Measurements from ENCODE around the gene GRIFIN.

GRIFIN gene, protein sequence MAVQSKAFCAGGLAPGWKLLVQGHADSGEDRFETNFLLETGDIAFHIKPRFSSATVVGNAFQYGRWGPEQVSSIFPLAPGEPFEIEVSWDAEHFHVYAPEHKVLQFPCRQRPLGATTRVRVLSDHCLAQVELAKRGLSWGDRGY

DNA sequence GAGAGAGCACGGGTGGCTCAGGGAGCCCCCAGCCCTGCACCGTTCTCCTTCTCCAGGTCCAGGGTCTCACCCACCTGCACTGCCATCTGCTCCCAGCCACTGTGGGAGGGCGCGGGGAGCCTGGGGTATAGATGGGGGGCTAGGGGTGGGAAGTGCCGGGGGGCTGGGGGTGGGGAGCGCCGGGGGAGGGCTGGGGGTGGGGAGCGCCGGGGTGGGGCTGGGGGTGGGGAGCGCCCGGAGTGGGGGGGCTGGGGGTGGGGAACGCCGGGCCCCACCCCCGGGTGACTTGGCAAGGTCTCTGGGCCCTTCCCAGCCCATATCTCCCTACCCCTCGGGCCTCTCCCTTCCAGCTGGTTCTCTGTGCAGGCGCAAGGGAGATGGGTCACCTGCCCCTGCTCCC, at the start of gene GRIFIN:
Gene GRIFIN, minus strand, starts transcription at position 101 of the 400 bp plus-strand sequence. Its CDS starts 15 bp downstream, at position 86.
- FAIRE-seq, result no peak

DNA sequence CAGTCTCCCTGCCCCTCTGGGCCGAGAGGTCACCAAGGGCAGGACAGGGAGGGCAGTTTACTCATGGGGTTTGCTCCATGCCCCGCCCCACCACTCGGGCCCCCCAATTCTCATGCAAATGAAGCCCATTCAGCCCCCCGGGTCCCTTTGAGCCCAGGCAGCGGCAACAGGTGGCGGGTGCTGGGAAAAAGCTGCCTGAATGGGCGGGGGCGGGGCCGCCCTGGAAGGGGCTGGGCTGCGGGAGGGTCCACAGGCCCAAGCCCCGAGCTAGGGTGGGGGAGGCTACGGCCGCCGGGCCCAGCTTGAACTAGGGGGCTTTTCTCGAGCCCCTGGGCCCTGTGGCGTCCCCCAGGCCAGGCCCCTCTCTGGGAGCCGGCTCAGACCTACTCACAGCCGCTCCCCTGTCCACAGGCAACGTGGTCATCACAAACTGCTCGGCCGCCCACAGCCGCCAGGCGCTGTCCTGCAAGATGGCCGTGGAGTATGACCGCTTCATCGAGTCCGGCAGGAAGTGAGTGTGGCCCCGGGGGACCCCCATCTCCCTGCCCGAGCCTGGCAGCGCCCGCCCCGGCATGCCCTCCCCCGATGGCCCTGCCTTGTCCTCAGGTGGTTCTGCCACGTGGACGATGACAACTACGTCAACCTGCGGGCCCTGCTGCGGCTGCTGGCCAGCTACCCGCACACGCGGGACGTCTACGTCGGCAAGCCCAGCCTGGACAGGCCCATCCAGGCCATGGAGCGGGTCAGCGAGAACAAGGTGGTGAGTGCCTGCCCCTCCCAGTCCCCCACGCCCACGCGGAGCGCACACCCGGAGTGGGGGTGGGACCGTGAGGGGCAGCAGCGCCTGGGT, 48.8 kb upstream of the GRIFIN start:
- no peak for FAIRE-seq

DNA sequence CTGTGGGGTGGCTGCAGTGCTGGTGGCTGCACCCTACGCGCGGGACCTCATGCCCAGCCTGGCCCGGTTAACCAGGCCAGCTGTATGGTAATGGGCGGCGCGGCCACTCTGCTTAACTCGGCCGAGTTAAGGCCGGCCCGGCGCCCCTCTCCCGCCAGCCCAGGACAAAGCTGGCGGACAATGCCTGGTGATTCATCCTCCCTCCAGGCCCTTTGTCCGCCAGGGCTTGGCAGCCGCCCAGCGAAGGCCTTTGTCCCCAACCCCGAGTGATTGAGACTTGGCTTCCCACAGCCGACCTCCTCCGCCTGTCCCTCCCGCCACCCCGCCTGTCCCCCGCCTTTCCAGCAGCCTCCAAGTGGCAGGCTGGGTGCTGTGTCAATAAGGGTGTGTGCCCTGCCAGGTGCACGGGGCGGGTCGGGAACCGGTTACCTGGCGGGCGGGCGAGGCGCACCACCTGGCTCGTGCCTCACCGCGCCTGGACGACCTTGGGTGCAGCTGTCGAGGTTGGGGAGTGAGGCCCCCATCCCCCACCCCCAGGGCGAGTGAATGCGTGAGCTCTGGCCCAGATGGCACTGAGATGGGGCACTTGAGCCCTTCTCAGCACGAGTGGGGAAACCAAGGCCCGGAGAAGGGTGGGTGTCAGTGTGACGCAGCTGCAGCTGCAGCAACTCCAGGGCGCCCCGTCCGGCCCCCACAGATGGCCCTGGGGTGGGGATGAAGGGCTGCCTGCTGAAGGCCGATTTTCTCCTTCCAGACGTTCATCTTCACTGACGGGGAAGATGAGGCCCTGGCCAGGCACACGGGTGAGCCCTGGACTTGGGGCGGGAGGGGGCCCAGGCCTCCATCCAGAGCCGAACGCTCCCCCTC, 48.0 kb upstream of the GRIFIN start:
- no peak for FAIRE-seq

DNA sequence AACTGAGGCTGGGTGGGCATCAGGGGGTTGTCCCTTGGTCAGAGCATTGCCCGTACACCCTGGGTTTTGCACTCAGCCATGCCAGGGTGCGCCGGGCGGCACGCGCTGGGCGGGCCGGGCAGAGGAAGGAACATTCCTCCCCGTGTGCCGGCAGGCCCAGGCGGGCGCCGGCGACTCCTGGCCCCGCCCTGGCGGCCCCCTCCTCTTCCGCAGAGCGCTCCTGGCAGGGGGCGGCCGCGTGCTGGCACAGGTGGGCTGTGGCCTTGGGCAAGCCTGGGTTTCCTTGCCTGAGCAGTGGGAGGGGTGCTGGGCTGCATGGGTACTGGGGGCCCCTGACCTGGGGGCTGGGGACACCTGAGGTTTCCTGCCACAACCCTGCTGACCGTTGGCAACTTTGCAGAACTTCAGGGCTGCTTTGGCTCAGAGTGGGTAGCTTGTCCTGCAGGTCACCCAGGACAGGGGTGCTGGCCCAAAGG, 47.3 kb upstream of the GRIFIN start:
- FAIRE-seq, result no peak

DNA sequence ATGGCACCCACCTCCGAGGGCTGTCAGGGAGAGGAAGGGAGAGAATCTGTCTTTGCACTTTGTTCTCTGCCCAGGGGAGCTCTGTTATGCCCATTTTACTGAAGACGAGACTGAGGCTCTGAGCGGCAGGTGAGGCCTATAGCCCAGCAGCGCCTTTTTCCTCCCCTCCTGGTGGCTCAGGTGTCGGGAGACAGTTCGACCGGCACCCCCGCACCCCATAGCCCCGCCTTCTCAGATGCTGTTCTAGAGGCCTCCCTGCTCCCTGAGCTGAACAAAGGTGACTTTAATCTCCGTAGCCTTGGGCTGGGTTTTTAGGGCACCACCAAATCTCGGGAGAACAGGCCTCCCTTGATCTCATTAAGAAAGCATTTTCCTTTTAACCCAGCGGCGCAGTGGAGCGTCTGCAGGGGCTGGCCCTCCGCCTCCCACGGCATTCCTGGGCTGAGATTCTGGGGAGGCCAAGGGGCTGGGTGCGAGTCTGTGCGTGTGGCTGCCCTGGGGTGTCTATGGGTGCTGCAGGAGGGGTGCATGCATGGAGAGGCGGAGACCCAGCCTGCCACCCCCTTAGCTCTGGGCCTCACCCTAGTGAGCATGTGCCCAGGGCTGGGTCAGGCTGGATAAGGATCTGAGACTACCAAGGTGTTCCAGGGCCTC, 46.7 kb upstream of the GRIFIN start:
- FAIRE-seq, result no peak

DNA sequence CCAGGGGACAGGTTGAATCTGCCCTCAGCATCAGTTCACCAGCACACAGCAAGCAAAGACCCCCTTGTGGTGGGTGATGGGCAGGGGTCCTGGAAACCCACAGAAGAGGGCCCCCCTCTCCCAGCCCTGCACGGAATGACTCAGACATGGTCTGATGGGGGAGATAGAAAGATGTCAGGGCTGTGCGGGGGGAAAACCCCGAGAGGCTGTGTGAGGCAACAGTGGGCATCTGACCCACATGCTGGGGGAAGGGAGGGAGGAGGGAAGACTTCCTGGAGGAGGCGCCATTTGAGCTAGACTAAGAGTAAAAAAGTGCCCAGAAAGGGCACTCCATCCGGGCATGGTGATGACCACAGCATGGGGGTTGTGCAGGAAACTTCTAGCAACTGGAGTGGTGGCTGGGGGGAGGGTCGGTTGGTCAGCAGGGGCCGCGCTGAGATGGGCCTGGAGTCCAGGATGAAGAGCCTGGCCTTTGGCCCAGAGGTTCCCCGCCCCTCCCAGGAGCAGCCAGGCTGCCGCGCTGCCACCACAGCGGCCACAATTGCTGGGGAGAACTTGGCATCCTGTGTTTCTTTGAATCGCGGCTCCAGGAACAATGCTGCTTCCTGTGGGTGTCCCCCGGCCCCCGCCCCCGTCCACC, 45.9 kb upstream of the GRIFIN start:
- no peak for FAIRE-seq

DNA sequence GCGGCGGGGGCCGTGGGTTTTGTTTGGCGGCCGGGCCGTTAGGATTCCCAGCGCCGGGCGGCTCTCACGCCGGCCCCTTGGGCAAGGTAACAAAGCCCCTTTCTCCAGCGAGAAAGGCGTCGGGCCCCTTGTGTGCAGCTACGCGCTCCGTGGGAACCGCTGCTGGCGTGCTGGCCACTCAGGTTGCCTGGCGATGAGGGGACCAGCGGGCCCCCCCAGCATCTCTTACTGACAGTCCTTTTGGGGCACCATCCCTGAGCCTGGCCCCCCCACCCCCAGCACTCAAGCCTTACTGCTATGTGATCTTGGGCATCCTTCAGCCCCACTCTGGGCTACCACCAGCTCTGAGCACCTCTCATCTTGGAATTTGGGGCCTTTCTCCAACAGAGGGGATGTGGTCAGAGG, 45.1 kb upstream of the GRIFIN start:
- FAIRE-seq, result no peak

DNA sequence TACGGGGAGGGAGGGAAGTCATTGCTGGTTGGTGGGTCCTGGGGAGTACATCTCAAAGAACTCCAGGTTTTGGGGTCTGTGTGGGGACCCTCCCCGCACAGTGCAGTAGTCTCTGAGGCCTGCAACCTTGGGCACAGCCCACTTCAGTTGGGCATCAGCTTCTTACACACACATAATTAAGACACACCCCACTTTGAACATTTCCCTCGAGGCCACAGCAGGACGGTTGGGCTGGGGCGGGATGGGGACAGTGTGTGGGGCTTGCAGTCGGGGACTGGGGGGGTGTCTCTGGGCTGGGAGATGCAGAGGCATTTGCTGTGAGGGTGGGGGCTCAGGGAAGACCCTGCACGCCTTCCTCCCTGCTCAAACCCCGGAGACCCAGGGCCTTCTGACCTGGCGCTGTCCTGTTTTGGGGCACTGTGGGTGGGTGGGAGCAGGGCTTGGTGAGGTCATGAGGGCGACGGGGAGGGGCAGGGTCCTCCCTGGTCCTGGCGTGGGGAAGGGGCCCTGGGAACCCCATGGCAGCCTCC, 44.6 kb upstream of the GRIFIN start:
- FAIRE-seq, result no peak

DNA sequence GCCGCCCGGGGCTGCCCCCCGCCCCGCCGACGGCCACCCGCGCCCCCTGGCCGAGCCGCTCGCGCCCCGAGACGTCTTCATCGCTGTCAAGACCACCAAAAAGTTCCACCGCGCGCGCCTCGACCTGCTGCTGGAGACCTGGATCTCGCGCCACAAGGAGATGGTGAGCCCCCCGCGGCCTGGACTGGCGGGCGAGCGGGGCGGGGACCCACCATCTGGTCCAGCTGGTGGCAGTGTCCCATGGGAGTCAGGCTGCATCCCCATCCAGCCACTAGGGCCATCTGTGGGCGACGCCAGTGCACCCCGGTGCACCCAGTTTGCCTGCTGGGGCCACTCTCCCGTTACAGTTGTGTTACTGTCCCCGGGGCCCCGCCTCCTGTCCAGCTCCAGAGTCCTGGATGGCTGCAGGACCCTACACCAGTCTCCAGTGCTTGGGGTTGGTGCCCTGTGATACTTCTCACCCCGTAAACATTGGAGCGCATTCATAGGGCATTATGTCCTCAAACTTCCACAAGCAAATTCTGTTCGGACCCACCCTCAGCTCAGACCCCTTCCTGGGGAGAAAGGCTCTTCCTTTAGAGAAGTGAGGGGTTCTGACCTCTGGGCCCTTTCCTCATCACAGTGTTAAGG, 44.0 kb upstream of the GRIFIN start:
- no peak for FAIRE-seq

DNA sequence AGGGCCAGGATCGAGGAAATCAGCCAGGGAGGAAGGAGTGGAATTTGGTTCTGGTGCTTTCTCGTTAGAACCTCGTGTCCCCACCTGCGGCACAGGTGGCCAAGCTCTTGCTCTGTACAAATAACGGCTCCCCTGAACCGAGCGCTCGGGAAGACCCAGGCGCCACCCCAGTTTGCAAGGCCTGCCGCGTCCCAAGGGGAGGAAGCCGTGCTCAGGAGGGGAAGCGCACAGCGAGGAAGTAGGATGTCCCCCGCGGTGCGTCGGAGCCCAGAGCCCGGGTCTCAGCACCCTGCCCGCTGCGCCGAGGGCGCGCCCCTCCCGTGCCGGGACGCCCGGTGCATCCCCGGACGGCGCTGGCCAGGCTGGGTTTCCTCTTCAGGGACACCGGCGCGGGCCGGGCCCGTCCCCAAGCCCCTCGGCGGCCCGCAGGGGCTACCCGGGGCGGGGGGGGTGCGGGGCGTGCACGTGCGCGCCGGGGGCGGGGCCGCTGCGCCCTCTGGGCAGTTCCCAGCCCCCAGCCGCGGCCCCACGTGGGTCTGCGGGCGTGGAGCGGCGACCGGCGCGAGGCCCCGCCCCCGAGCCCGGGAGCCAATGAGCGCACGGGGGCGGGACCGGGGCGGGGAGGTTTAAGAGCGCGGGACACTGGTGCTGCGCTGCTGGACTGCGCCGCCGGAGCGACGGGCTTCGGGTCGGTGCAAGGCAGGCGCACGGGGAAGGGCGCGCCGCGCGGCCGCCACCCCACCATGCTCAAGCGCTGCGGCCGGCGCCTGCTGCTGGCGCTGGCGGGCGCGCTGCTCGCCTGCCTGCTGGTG, 43.1 kb upstream of the GRIFIN start, which contains the start of gene LFNG:
Gene LFNG, plus strand, starts transcription at position 656 of the 812 bp plus-strand sequence. Its CDS starts 88 bp downstream, at position 744.
- FAIRE-seq, result no peak

DNA sequence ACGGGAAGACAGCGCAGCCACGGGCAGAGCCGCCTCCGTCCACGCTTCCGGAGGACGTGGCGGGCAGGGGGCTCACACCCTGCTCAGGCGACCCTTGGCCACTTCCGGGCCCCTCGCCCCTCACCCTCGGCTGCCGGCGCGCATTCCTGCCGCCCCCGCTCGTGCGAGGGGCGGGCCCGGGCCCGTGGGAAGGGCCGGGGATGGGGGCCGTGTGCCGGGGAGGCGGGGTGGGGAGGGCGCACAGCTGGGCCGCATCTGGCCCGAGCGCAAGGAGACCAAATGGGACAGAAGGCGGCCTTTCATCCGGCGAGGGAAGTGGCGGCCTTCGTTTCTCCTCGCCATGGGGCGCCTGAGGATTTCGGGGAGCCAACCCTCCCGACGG, 42.5 kb upstream of the GRIFIN start:
- FAIRE-seq, result no peak

DNA sequence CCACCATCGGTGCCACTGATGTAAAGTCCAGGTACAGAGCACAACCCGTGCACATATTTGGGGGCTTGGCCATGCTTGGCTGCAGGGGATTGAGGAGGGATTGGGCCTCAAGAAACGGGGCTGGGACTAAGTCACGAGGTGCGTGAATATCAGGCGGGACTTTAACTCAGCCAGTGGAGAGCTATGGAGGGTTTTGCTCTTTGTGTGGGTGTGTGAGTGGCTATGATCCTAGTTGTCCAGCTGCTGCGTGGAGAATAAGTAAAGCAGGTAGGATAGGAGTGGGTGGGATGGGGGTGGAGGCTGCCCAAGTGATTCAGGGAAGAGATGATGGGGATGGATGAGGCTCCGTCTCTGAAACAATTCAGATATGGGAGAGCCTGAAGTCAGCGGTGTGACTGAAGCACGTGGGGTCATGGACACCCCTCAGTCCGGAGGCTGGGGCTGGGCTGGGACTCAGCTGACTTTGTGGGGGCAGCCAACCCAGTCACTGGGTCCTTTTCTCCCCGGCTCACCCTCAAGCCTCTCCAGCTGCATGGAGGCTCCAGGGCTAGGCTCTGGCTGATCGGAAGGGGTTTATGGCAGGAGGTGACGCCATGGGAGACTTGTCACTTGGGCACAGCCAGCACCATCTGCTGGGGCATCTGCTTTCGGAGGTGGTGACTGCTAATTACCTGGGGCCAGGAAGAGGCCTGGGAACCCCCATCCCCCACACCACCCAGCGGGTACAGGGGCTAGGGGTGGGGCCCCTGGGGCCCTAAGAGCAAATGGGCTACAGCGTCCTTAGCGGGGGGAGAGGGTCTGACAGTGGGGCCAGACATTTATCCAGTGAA, 41.7 kb upstream of the GRIFIN start:
- no peak for FAIRE-seq

DNA sequence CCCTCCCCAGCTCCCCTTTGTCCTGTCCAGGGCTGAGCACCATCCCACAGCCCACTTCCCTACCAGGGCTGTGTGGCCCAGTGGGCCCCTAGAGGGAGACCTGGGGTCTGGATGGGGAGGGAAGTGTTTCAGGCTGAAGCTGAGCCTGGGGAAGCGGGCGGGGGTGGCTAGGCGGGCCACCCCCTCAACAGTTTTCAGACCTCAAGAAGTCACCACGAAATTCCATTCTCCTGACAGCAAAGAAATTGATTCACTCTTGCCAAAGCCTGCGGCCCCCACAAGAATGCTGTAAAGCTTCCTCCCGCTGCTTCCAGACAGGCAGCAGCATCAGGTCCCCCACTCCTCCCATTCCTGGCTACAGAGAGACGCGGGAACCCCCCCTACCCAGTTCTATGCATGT, 40.8 kb upstream of the GRIFIN start:
- no peak for FAIRE-seq

DNA sequence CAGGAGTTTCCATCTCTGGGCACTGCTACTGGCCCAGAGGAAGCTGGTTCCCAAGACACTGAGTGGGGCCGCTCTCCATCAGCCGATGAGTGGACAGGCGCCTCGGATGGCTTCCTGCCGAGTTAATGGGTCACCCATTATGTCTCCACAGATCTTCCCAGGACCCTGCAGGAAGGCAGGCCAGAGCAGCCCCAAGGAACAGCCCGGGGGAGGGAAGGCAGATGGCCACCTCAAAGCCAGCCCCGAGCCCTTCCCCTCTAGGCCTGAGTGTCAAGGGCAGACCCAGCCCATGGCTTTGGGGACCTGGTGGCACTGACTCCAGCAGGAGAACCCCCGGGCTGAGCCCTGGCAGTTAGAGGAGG, 40.0 kb upstream of the GRIFIN start:
- no peak for FAIRE-seq

DNA sequence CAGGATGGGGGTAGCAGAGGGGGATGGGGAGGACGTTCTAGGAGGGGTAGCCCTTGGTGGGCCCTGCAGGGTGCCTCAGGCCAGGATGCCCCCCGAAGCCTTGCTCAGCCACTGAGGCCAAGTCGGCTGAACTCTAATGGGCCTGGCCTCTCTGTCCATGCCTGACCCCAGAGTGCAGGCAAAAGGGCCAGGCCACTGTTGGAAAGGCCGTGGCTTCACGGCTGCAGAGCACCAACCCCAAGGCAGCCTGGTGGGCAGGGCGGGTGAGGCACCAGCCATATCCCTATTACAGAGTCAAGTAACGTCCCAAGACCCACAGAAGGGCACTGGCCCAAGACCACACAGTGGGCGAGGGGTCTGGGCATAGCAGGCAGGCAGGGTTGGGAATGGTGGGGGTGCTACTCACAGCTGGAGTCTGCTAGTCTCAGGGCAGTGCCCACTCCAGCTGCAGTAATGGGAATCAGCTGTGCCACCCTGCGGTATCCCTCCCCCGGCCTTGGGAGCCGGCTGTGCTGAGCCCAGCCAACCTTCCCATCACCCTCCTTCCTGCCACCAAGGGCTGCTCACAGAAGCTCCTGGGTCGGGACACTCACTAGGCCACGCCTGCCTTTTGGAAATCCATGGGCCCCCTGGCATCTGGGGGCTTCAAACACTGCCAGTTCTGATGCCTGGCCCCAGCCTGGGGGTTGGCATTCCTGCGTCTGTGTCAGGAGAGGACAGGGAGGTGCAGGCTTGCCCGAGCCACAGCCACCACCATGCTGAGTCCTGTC, 39.4 kb upstream of the GRIFIN start:
- FAIRE-seq, result no peak

DNA sequence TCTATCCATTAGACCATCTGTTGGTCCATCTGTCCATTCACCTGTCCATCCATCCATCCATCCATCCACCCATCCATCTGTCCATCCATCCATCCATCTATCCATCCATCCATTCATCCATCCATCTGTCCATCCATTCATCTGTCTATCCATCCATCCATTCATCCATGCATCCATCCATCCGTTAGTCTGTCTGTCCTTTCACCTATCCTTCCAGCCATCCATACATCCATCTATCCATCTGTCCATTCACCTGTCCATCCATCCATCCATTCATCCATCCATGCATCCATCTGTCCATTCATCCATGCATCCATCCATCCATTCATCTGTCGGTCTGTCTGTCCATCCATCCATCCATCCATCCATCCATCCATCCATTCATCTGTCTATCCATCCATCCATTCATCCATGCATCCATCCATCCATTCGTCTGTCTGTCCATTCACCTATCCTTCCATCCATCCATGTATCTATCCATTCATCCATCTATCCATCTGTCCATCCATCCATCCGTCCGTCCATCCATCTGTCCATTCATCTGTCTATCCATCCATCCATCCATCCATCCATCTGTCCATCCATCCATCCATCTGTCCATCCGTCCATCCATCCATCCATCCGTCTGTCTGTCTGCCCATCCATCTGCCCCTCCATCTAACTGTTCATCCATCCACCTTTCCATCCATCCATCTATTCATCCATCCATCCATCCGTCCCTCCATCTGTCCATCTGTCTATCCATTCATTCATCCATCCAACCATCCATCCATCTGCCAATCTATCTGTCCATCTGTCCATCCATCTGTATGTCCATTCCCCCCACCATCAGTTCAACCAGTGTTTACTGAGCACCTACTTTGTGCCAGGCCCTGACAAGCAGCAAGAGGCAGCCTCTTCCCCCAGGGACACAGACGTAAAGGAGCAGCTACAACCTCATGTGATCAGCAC, 38.5 kb upstream of the GRIFIN start:
- FAIRE-seq, result no peak

DNA sequence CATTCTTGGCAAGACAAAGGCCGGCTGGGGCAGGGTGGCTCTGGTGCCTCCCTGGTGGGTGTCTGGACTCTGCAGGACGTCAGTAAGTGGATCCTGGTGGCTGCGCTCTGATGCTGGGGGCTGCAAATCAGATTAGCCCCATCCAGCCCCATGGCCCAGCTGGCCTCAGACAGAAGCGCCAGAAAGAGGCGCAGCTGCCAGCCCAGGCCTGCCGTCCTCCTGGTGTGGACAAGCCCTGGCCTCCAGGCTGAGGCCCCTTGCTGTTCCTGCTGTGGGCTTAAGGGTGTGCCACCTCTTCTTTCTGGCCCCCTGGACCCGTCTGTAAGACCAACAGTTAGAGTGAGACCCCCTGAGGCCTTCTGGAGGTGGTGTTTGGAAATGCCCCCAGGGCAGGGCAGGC, 37.5 kb upstream of the GRIFIN start:
- FAIRE-seq, result no peak

DNA sequence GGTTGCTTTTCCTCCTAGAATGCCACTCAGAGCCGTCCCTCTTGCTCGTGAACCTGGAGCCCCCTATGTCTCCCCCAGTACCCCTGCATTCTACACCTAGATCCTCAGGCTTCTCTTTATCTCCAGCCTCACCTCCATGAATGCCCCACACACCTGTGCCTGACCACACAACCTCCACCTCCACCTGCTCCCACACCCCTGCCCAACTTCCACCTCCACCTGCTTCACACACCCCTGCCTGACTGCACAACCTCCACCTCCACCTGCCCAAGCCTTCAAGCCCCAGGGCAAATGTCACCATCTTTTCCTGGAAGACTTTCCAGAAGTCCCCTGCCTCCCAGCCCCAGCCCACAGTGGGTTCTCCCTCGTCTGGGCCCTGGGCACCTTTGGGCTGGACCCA, 36.5 kb upstream of the GRIFIN start:
- no peak for FAIRE-seq
